Kidney (tissue), 14 donors: ENCODE results near the gene KCNA1. TPM values are rescaled to one million over a fixed set of nuclear protein-coding genes. Genes with fewer than 3 reads are reported as not detected.
"Not testable (repeated sequence)": the region's sequence is repeated elsewhere in the genome, so short reads cannot be mapped to it uniquely, and the experiment has no call there.

Experiments used
- DNase-seq, 5 donors: peaks; one replicate each; pipeline ENCODE4 v3.0.0-alpha.2; 2013 to 2020
- FAIRE-seq: peaks from 2 replicates; lab custom pipeline; 2012; peaks lifted over from hg19 to GRCh38; lab: Jason Lieb, UNC
- H3K27ac ChIP-seq, 2 donors: one replicate each; pipeline ENCODE4 v1.7.0; 2013; ENCODE audit warnings: low read depth in 2 of 2, low read length in 2 of 2, inconsistent platforms in 1 of 2
- H3K27me3 ChIP-seq: one replicate; pipeline ENCODE4 v1.7.1; 2013; ENCODE audit warnings: low read length, inconsistent platforms; ENCODE audit not compliant: control insufficient read depth, insufficient read depth
- H3K36me3 ChIP-seq, 3 donors: one replicate each; pipeline versions ENCODE4 v1.7.0 to v1.7.1; 2013; ENCODE audit warnings: low read length in 3 of 3, control low read depth in 1 of 3, inconsistent platforms in 1 of 3; ENCODE audit not compliant: insufficient read depth in 3 of 3, control insufficient read depth in 2 of 3
- H3K4me1 ChIP-seq, 3 donors: one replicate each; pipeline versions ENCODE4 v1.7.0 to v1.7.1; 2013; ENCODE audit warnings: low read length in 3 of 3, inconsistent platforms in 1 of 3, low read depth in 1 of 3; ENCODE audit not compliant: control insufficient read depth in 2 of 3, insufficient read depth in 2 of 3
- H3K4me3 ChIP-seq, 3 donors: one replicate each; pipeline versions ENCODE4 v1.7.0 to v1.8.1; 2013; ENCODE audit warnings: low read length in 3 of 3, control low read depth in 1 of 3, inconsistent platforms in 1 of 3
- H3K9ac ChIP-seq, 3 donors: one replicate each; pipeline versions ENCODE4 v1.7.0 to v1.7.1; 2013; ENCODE audit warnings: low read length in 3 of 3, control low read depth in 1 of 3, inconsistent platforms in 1 of 3
- H3K9me3 ChIP-seq, 3 donors: one replicate each; pipeline versions ENCODE4 v1.7.0 to v1.7.1; 2013; ENCODE audit warnings: low read length in 3 of 3, control low read depth in 1 of 3, inconsistent platforms in 1 of 3; ENCODE audit not compliant: control insufficient read depth in 2 of 3, insufficient read depth in 1 of 3
- intact Hi-C: fragments of 100-400 bp; cut with DNase I; formaldehyde crosslinking; loops from one replicate; pipeline ENCODE4 v1.11.1; 2022
- polyA plus RNA-seq: library from polyadenylated mRNA; stranded (reverse); fragments of 350-450 nt; fragmentation: Illumina TruSeq; extraction: RNeasy Lipid Tissue Mini Kit (QIAGEN cat#74804); gene quantifications from one replicate; pipeline ENCODE4 v1.2.3, GENCODE V29; 2014; ENCODE audit warnings: low read depth, low replicate concordance; ENCODE audit not compliant: insufficient read depth
- total RNA-seq: library from RNA; stranded (reverse); fragmentation: NEBNext Ultra II Directional; extraction: Animal tissue kit (Norgen Biotek cat#: 25700); gene quantifications from one replicate; pipeline ENCODE4 v1.2.1, GENCODE V29; 2021
- TF ChIP-seq, protein P1 (sequence below): IDR thresholded peaks from 3 replicates; pipeline ENCODE4 v1.5.1; 2012; ENCODE audit warnings: mild to moderate bottlenecking, moderate library complexity, borderline replicate concordance; ENCODE audit not compliant: insufficient read depth; ENCODE audit errors: extremely low read depth
- donor health status: control.
- donor health status: control.
- donor health status: control.
- donor health status: control.
- donor health status: control.
- donor health status: DM: yes; HTN: yes; CAD: no.
- donor health status: Normal renal cell carcinoma (clear cell type).

Gene KCNA1
- total and polyA plus RNA-seq, 2 donors from 2014 or later, result not detected

DNA sequence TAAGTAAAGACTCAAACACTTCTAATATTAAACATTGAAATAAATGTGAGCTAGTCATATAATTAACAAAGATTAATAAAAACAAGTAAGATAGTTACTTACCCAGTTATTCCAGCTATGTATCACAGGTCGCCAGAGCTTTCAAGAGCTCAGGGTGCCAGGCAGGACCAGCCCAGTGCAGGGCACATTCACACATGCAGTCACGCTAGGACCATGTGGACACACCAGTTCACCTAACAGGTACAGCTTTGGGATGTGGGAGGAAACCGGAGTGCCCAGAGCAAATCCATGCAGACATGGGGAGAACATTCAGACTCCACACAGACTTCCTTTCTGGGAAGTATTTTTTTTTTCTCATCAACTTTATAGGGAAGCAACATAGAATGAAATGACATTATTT lies 39.3 kb upstream of the KCNA1 start:
- TF ChIP-seq, protein P1, sequence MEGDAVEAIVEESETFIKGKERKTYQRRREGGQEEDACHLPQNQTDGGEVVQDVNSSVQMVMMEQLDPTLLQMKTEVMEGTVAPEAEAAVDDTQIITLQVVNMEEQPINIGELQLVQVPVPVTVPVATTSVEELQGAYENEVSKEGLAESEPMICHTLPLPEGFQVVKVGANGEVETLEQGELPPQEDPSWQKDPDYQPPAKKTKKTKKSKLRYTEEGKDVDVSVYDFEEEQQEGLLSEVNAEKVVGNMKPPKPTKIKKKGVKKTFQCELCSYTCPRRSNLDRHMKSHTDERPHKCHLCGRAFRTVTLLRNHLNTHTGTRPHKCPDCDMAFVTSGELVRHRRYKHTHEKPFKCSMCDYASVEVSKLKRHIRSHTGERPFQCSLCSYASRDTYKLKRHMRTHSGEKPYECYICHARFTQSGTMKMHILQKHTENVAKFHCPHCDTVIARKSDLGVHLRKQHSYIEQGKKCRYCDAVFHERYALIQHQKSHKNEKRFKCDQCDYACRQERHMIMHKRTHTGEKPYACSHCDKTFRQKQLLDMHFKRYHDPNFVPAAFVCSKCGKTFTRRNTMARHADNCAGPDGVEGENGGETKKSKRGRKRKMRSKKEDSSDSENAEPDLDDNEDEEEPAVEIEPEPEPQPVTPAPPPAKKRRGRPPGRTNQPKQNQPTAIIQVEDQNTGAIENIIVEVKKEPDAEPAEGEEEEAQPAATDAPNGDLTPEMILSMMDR, result no peak
- FAIRE-seq, result no peak
- Histone ChIP-seq H3K36me3 (no peaks in the 10 kb centered on the region), H3K27me3 (no peaks in the 10 kb centered on the region), H3K9me3 (no peaks in the 10 kb centered on the region), H3K4me3 (no peak overlapping the region), H3K27ac (no peak overlapping the region), H3K4me1 (no peaks in the 10 kb centered on the region), H3K9ac (no peak overlapping the region)
- no peak for DNase-seq
- intact Hi-C loops, result no loop called here

DNA sequence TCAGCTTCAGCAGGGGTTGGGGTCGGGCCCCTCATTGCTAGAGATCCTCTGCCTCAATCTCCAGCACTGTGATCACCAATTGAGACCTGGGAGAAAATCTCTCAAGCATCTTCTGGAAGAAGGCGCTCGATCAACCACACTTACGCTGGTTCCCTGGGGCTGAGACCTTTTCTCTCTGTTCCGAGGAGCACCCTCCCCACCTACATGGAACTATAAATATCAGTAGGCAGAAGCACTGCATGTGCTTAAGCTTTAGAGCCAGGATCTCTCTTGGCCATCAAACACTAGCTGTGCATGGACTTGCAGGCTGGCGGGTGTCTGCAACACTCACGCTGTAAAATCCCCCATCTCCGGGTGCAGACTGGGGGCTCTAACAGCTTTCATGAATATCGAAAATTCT lies 38.2 kb upstream of the KCNA1 start:
- DNase-seq (no peak), FAIRE-seq (no peak)
- H3K27ac ChIP-seq, result no peak overlapping the region
- no peaks in the 10 kb centered on the region for H3K27me3 ChIP-seq
- H3K4me1 ChIP-seq, result no peaks in the 10 kb centered on the region
- H3K9me3 ChIP-seq, result no peaks in the 10 kb centered on the region
- H3K9ac ChIP-seq, result no peak overlapping the region
- no peak overlapping the region for H3K4me3 ChIP-seq
- TF ChIP-seq, protein P1, result no peak
- no peaks in the 10 kb centered on the region for H3K36me3 ChIP-seq
- intact Hi-C loops, result no loop called here

DNA sequence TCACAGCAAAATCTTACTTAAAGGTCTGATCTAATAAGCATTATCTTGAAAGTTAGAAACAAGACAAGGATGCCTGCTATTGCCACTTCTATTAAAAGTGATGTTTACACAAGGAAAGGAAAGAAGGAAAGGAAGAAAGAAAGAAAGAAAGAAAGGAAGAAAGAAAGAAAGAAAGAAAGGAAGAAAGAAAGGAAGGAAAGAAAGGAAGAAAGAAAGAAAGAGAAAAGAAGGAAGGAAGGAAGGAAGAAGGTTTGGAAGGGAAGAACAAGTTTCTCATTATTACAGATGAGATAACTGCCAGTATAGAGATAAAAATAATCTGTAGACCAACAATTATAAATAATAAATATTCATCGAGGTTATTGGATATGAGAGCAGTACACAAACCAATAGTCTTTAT lies 35.8 kb upstream of the KCNA1 start:
- H3K27ac ChIP-seq, result no peak overlapping the region
- H3K9me3 ChIP-seq, result no peaks in the 10 kb centered on the region
- DNase-seq (no peak), FAIRE-seq (no peak)
- no peak overlapping the region for H3K9ac ChIP-seq
- H3K4me1 ChIP-seq, result no peaks in the 10 kb centered on the region
- intact Hi-C loops, result no loop called here
- no peaks in the 10 kb centered on the region for H3K27me3 ChIP-seq
- no peaks in the 10 kb centered on the region for H3K36me3 ChIP-seq
- no peak overlapping the region for H3K4me3 ChIP-seq
- TF ChIP-seq, protein P1, result no peak

- no peak overlapping the region for H3K4me3 ChIP-seq
- no peak for FAIRE-seq
- no peaks in the 10 kb centered on the region for H3K27me3 ChIP-seq
- DNase-seq, result no peak
- H3K36me3 ChIP-seq, result no peaks in the 10 kb centered on the region
- H3K9ac ChIP-seq, result no peak overlapping the region
- intact Hi-C loops, result no loop called here
- no peaks in the 10 kb centered on the region for H3K9me3 ChIP-seq
- H3K27ac ChIP-seq, result no peak overlapping the region
- no peaks in the 10 kb centered on the region for H3K4me1 ChIP-seq
- TF ChIP-seq, protein P1, result no peak
These were observed 35.0 kb upstream of the KCNA1 start for GRCh38 chr12:4874671-4875070.

DNA sequence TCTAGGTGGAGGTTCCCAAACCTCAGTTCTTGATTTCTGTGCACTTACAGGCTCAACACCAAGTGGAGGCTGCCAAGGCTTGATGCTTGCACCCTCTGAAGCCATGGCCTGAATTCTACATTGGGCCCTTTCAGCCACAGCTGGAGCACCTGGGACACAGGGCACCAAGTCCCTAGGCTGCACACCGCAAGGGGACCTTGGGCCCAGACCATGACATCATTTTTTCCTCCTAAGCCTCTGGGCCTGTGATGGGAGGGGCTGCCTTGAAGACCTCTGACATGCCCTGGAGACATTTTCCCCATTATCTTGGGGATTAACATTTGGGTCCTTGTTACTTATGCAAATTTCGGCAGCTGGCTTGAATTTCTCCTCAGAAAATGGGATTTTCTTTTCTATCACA lies 30.2 kb upstream of the KCNA1 start:
- H3K4me3 ChIP-seq, H3K9ac ChIP-seq, H3K4me1 ChIP-seq, FAIRE-seq, DNase-seq, intact Hi-C loops, H3K36me3 ChIP-seq, H3K27me3 ChIP-seq, H3K27ac ChIP-seq, H3K9me3 ChIP-seq: not testable (repeated sequence)
